8988T (cell line): ENCODE data around the gene EFNA3.

Source experiments
- DNase-seq: peaks from one replicate; pipeline ENCODE4 v3.0.0; 2011

The EFNA3 gene

DNA sequence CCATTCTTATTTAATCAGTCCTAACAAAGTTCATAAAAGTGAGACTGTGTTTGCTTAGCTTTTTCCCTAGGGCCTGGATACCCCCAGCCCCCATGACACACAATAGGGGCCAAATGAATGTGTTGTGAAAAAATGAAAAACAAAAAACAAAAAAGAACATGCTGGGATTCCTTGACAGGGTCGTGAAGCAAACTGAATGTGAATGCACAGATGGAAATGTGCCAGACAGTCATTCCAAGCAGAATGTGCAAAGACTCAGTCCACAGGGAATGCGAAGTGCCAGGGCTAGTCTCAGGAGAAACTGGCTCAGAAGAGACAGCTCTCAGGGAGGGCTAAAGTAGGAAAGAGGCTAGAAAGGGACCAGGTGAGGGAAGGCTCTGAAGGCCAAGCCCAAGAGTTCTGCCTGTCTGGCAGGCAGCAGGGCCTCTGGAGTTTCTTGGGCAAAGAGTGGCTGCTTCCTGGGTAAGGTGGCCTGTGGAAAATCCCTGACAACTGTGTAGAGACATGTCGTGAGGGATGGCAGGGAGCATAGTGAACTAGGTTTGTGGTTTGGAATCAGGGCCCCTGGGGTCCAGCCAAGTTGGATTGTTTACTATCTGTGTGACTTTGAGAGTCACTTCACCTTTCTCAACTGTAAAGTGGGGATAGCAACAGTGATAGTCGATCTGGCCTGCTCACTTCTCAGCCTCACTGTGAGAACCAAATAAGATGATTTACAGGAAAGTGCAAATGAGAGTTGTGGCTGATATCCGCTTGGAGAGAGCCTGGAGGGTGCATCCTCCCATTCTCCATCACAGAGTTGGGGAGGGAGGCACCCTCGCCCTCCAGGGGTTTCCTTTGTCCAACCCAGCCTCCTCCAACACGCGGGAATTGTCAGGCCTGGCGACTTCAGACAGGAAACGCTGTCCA is 28.7 kb upstream of the EFNA3 start:
- no peak for DNase-seq

DNA sequence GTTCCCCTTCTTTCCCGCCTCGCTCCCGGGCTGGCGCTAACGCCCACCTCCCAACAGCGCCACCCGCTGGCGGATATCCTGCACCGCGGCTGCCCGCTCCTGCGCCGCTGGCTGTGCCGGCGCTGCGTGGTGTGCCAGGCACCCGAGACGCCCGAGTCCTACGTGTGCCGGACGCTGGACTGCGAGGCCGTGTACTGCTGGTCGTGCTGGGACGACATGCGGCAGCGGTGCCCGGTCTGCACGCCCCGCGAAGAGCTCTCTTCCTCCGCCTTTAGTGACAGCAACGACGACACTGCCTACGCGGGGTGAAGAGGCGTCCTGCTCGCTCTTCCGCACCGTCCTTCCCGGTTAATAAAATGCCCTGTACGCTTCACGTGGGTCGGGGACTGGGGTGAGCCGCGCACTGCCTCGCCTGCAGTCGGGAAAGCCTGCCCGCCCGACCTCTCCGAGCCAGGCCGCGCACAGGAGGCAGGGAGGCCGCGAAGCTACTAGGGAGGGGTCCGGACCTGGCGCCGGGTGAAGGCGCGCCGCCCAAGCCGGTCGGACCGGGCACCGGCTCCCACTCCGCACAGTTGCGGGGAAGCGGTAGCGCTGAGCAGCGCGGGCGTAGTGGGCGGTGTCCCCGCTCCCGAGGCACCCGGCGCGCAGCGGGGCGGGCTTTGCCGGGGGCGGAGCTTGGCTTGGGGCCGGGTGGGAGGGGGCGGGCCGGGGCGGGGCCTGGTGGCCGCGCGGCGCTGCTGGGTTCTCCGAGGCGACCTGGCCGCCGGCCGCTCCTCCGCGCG is 27.9 kb upstream of the EFNA3 start, which contains the start of gene ADAM15:
Gene ADAM15, plus strand, starts transcription at position 757 of the 782 bp plus-strand sequence. CDS start 71 bp downstream, outside the sequence.
- DNase-seq, result peak; percentile 98

GRCh38 chr1:155051342-155051776 is 27.3 kb upstream of the EFNA3 start:
- no peak for DNase-seq

GRCh38 chr1:155051777-155052398 is 26.7 kb upstream of the EFNA3 start:
- peak; percentile 82 for DNase-seq

DNA sequence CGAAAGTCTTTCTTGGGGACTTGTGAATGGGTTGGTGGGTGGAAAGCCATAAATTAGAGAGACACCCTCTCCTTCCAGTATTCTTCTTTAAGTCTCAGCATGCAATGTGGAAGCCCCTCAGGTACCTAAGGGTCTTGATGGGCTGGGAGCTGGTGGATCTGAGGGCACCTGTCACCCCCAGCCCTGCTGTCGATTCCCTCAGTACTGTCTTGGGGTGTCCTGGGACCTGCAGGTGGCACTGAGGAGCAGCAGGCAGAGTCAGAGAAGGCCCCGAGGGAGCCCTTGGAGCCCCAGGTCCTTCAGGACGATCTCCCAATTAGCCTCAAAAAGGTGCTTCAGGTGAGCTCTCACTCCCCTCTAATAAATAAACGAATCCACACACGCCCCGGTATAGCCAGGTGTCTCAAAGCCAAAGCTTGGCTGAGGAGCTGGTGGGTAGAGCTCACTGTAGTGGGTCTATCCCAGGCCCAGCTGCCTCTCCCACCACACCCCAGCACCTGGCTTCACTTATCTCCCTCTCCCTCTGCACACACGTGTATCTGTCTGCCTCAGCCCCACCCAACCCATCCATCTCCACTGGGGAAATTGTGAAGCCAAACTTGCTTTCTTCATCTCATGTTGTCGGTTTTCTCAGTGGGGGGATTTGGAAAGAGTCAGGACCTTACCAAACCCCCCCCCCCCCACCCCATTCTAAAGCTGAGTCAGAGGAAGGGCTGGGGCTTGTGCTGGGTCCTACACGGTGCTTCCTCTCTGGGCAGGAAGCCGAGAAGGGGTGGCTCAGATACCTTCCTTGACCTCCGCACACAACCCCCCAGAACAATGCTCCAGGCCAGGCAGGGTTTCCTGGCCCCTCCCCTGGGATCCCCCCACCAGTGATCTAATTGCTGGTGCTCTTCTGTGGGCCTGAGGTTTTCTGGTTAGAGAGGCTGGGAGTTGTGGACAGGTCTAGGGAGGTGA is 25.9 kb upstream of the EFNA3 start:
- DNase-seq, result peak; percentile 80

DNA sequence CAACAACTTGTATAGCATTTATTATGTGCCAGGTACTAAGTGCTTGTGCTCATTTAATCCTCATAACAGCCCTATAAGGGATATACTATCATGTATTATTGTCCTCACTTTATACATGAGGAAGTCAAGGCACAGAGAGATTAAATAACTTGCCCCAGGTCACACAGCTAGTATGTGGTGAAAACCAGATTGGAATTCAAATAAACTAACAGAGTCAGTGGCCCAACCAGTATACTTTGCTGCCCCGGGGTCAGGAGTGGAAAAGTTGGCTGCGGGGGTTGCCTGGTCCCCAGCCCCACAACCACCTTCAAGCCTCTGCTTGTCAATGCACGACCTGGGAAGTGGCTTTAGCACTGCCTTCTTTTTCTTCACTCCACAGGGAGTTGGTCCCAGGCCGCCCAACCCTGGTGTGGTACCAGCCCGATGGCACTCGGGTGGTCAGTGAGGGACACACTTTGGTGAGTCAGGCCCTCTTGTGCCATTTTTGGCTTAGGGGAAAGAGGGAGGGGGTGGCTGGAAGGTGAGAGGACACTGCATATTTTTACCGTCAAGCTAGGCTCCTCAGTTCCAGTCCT is 25.0 kb upstream of the EFNA3 start:
- DNase-seq, result no peak

DNA sequence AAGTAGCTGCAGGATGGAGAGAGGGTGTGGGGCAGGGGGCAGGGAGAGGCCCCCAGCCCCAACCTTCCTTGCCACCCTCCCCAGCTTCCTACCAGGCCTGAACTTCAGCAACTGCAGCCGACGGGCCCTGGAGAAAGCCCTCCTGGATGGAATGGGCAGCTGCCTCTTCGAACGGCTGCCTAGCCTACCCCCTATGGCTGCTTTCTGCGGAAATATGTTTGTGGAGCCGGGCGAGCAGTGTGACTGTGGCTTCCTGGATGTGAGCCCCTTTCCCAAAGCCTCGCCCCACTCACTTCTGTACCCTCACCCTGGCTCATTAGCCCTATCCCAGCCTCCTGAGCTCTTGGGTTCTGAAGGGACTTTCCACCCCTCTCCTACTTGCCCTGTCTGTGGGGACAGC is 21.5 kb upstream of the EFNA3 start:
- DNase-seq, result no peak

GRCh38 chr1:155057788-155058211 is 20.8 kb upstream of the EFNA3 start:
- no peak for DNase-seq

- DNase-seq, result no peak
Measured at GRCh38 chr1:155060736-155061135, 17.9 kb upstream of the EFNA3 start.

- peak; percentile 75 for DNase-seq
Measured at GRCh38 chr1:155061381-155062150, 17.1 kb upstream of the EFNA3 start.

DNA sequence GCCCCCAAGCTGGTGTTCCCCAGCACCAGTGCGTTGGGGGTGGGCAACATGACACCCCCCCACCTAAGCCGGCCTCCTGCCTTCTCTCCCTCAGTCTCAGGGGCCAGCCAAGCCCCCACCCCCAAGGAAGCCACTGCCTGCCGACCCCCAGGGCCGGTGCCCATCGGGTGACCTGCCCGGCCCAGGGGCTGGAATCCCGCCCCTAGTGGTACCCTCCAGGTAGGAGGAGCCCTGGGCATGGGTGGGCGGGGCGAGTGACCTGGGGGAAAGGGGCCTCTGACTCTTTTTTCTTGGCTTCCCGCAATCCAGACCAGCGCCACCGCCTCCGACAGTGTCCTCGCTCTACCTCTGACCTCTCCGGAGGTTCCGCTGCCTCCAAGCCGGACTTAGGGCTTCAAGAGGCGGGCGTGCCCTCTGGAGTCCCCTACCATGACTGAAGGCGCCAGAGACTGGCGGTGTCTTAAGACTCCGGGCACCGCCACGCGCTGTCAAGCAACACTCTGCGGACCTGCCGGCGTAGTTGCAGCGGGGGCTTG is 16.4 kb upstream of the EFNA3 start:
- no peak for DNase-seq

GRCh38 chr1:155062702-155063411 is 15.8 kb upstream of the EFNA3 start:
- DNase-seq, result peak; percentile 81

DNA sequence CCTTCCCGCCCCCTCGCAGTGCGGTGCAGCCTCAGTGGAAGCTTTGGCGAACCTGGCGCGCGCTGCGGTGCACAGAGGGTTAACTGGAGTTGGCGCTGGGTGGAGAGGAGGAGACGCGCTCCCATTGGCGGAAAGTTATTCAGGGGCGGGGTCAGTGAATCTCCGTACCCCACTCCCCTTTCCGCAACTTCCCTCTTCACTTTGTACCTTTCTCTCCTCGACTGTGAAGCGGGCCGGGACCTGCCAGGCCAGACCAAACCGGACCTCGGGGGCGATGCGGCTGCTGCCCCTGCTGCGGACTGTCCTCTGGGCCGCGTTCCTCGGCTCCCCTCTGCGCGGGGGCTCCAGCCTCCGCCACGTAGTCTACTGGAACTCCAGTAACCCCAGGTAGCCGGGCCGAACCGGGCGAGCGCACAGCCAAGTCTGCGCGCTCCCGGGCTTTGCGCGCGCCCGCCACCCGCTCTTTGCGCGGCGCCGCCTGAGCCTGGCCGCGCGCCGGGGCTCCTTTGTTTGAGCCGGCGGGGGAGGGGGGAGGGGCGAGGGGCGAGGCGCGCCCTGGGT is 15.0 kb upstream of the EFNA3 start, which contains the start of gene EFNA4:
Gene EFNA4, plus strand, starts transcription at position 191 of the 561 bp plus-strand sequence. Its CDS starts 84 bp downstream, at position 275.
- DNase-seq, result peak; percentile 88

- no peak for DNase-seq
Measured at GRCh38 chr1:155064111-155064831, 14.4 kb upstream of the EFNA3 start.

GRCh38 chr1:155064832-155065429 is 13.7 kb upstream of the EFNA3 start:
- no peak for DNase-seq

GRCh38 chr1:155066777-155067176 is 11.9 kb upstream of the EFNA3 start:
- DNase-seq, result no peak

- DNase-seq, result no peak
Measured at GRCh38 chr1:155068599-155068998, 10.0 kb upstream of the EFNA3 start.

GRCh38 chr1:155069551-155070157 is 9.0 kb upstream of the EFNA3 start:
- no peak for DNase-seq
